H1 (cell line): ENCODE results near the gene IL36RN. TPM values are rescaled to one million over a fixed set of nuclear protein-coding genes. Genes with fewer than 3 reads are reported as not detected.

Experiments
- CTCF ChIA-PET: fragments of 300-600 bp; sonication (Branson Sonifier 250); formaldehyde crosslinking; loops from one replicate; lab custom pipeline; 2021; ENCODE audit not compliant: partially characterized antibody; lab: Charles Lee
- POLR2A ChIA-PET: fragments of 300-600 bp; sonication (Branson Sonifier 250); formaldehyde crosslinking; loops from one replicate; lab custom pipeline; 2021; ENCODE audit warnings: inconsistent platforms; ENCODE audit not compliant: partially characterized antibody; lab: Charles Lee
- DNase-seq, 2 experiments: peaks; one replicate each; pipeline versions ENCODE4 v3.0.0 to v3.0.0-alpha.2; 2010 to 2022; ENCODE audit warnings: low spot score in 2 of 2, low read depth in 1 of 2, mixed read lengths in 1 of 2
- FAIRE-seq: peaks from 2 replicates; lab custom pipeline; 2011; peaks lifted over from hg19 to GRCh38; lab: Jason Lieb, UNC
- H2AFZ ChIP-seq: 2 replicates; pipeline ENCODE4 v1.8.1; 2012; ENCODE audit warnings: low read length, inconsistent platforms
- H2AK5ac ChIP-seq: 2 replicates; pipeline ENCODE4 v1.6.1; 2013; ENCODE audit warnings: low read depth, low read length
- H2BK120ac ChIP-seq: replicated peaks from 2 replicates; pipeline ENCODE3; 2013; ENCODE audit warnings: low read depth, low read length, inconsistent platforms
- H2BK12ac ChIP-seq: 2 replicates; pipeline ENCODE4 v1.6.1; 2013; ENCODE audit warnings: low read depth, low read length
- H2BK15ac ChIP-seq: 2 replicates; pipeline ENCODE4 v1.6.1; 2013; ENCODE audit warnings: low read length
- H2BK20ac ChIP-seq: 2 replicates; pipeline ENCODE4 v1.6.1; 2013; ENCODE audit warnings: low read length
- H2BK5ac ChIP-seq: 2 replicates; pipeline ENCODE4 v1.6.1; 2013; ENCODE audit warnings: low read depth, low read length
- H3K14ac ChIP-seq: 2 replicates; pipeline ENCODE4 v1.6.1; 2013; ENCODE audit warnings: inconsistent platforms; ENCODE audit not compliant: insufficient read length
- H3K18ac ChIP-seq: 2 replicates; pipeline ENCODE4 v1.6.1; 2013; ENCODE audit warnings: low read length; ENCODE audit errors: extremely low read depth
- H3K23ac ChIP-seq: 2 replicates; pipeline ENCODE4 v1.6.1; 2013; ENCODE audit warnings: inconsistent platforms; ENCODE audit not compliant: insufficient read length
- H3K23me2 ChIP-seq: 2 replicates; pipeline ENCODE4 v1.6.1; 2013; ENCODE audit warnings: low read depth, low read length
- H3K27ac ChIP-seq: 2 replicates; pipeline ENCODE4 v1.6.1; 2011; ENCODE audit warnings: low read depth, low read length, inconsistent platforms
- H3K27me3 ChIP-seq, 4 experiments: replicated peaks in 1 of 4; 1 replicate in 1 of 4; 2 replicates in 3 of 4; pipeline versions ENCODE4 v1.6.1 to v1.8.1; 2011 to 2013; ENCODE audit warnings: low read length in 3 of 4, mild to moderate bottlenecking in 3 of 4, inconsistent platforms in 2 of 4, mixed read lengths in 2 of 4, moderate library complexity in 1 of 4; ENCODE audit not compliant: control insufficient read depth in 3 of 4, insufficient read depth in 3 of 4; ENCODE audit errors: extremely low read depth in 1 of 4
- H3K36me3 ChIP-seq, 4 experiments: 2 replicates each; pipeline versions ENCODE4 v1.6.1 to v1.8.1; 2011 to 2013; ENCODE audit warnings: mild to moderate bottlenecking in 4 of 4, low read length in 3 of 4, moderate library complexity in 2 of 4, control low read depth in 1 of 4, inconsistent platforms in 1 of 4; ENCODE audit not compliant: insufficient read depth in 4 of 4, control insufficient read depth in 2 of 4
- H3K4ac ChIP-seq: replicated peaks from 2 replicates; pipeline ENCODE3; 2013; ENCODE audit warnings: low read length, low read depth, mixed read lengths, inconsistent platforms; ENCODE audit not compliant: insufficient read length
- H3K4me1 ChIP-seq, 4 experiments: replicated peaks in 1 of 4; 1 replicate in 1 of 4; 2 replicates in 3 of 4; pipeline versions ENCODE4 v1.6.1 to v1.8.1; 2011 to 2013; ENCODE audit warnings: low read length in 3 of 4, inconsistent platforms in 2 of 4, mixed read lengths in 1 of 4; ENCODE audit not compliant: insufficient read depth in 4 of 4, control insufficient read depth in 3 of 4
- H3K4me2 ChIP-seq, 2 experiments: 2 replicates each; pipeline versions ENCODE4 v1.6.1 to v1.8.1; 2011 to 2013; ENCODE audit warnings: low read depth in 2 of 2, low read length in 2 of 2, control low read depth in 1 of 2, inconsistent platforms in 1 of 2, mild to moderate bottlenecking in 1 of 2; ENCODE audit not compliant: insufficient read depth in 1 of 2
- H3K4me3 ChIP-seq, 4 experiments: fragments of 200-600, 300-600 bp in 1 of 4; sonication (generic), shearing (Covaris generic), sonication (Bioruptor Twin) in 1 of 4; 2 replicates each; pipeline versions ENCODE4 v1.5.1 to v1.8.1; 2011 to 2016; ENCODE audit warnings: low read length in 4 of 4, low read depth in 3 of 4, control low read depth in 2 of 4, inconsistent platforms in 2 of 4, mild to moderate bottlenecking in 2 of 4, mixed read lengths in 1 of 4, moderate library complexity in 1 of 4; ENCODE audit not compliant: insufficient read depth in 2 of 4; ENCODE audit errors: extremely low read depth in 1 of 4
- H3K56ac ChIP-seq: replicated peaks from 2 replicates; pipeline ENCODE3; 2013; ENCODE audit warnings: low read depth, mild to moderate bottlenecking, mixed read lengths, low read length, inconsistent platforms; ENCODE audit not compliant: insufficient read length
- H3K79me1 ChIP-seq: 2 replicates; pipeline ENCODE4 v1.6.1; 2013; ENCODE audit warnings: low read depth, low read length, control low read depth
- H3K79me2 ChIP-seq, 2 experiments: 2 replicates each; pipeline versions ENCODE4 v1.6.1 to v1.8.1; 2012 to 2013; ENCODE audit warnings: low read length in 2 of 2, mild to moderate bottlenecking in 2 of 2, inconsistent platforms in 1 of 2; ENCODE audit not compliant: insufficient read depth in 2 of 2, control insufficient read depth in 1 of 2
- H3K9ac ChIP-seq, 4 experiments: replicated peaks in 1 of 4; 1 replicate in 1 of 4; 2 replicates in 3 of 4; pipeline versions ENCODE4 v1.6.1 to v1.8.1; 2011 to 2013; ENCODE audit warnings: low read depth in 3 of 4, low read length in 3 of 4, control low read depth in 2 of 4, mild to moderate bottlenecking in 2 of 4, moderate library complexity in 2 of 4, inconsistent platforms in 1 of 4; ENCODE audit errors: extremely low read depth in 1 of 4
- H3K9me3 ChIP-seq, 2 experiments: 2 replicates each; pipeline versions ENCODE4 v1.6.1 to v1.8.1; 2012 to 2013; ENCODE audit warnings: mild to moderate bottlenecking in 2 of 2, moderate library complexity in 2 of 2, control low read depth in 1 of 2, inconsistent platforms in 1 of 2, low read depth in 1 of 2, low read length in 1 of 2, mixed read lengths in 1 of 2; ENCODE audit not compliant: insufficient read depth in 2 of 2
- H4K20me1 ChIP-seq, 2 experiments: replicated peaks in 1 of 2; 2 replicates each; pipeline versions ENCODE3 to v1.8.1; 2011 to 2013; ENCODE audit warnings: inconsistent platforms in 2 of 2, low read length in 2 of 2, mild to moderate bottlenecking in 1 of 2; ENCODE audit not compliant: insufficient read depth in 2 of 2, control insufficient read depth in 1 of 2
- H4K5ac ChIP-seq: 2 replicates; pipeline ENCODE4 v1.6.1; 2013; ENCODE audit warnings: low read length, low read depth, mixed read lengths, inconsistent platforms; ENCODE audit not compliant: insufficient read length
- H4K8ac ChIP-seq: 2 replicates; pipeline ENCODE4 v1.8.0; 2013; ENCODE audit warnings: mild to moderate bottlenecking, moderate library complexity, low read length, inconsistent platforms; ENCODE audit not compliant: insufficient read depth; ENCODE audit errors: extremely low read depth
- H4K91ac ChIP-seq: replicated peaks from 2 replicates; pipeline ENCODE3; 2013; ENCODE audit warnings: low read length, mixed read lengths, inconsistent platforms; ENCODE audit not compliant: insufficient read length
- CHD2 ChIP-seq: IDR thresholded peaks from 2 replicates; pipeline ENCODE4 v1.6.1; 2012; ENCODE audit warnings: low read length, improper control_type of control experiment
- JUN ChIP-seq: IDR thresholded peaks from 2 replicates; pipeline ENCODE4 v1.6.1; 2011; ENCODE audit warnings: low read depth, mild to moderate bottlenecking, improper control_type of control experiment, low read length
- JUND ChIP-seq: IDR thresholded peaks from 2 replicates; pipeline ENCODE4 v1.6.1; 2011; ENCODE audit warnings: mild to moderate bottlenecking, improper control_type of control experiment, low read length
- RFX5 ChIP-seq: IDR thresholded peaks from 2 replicates; pipeline ENCODE4 v1.6.1; 2011; ENCODE audit warnings: low read depth, low read length, improper control_type of control experiment, borderline replicate concordance
- SIN3A ChIP-seq, 2 experiments: IDR thresholded peaks in 1 of 2; conservative IDR thresholded peaks in 1 of 2; 2 replicates each; pipeline ENCODE4 v1.6.1; 2011 to 2012; ENCODE audit warnings: low read length in 2 of 2, improper control_type of control experiment in 1 of 2, low read depth in 1 of 2, mild to moderate bottlenecking in 1 of 2
- SP1 ChIP-seq: IDR thresholded peaks from 2 replicates; pipeline ENCODE4 v1.6.1; 2011; ENCODE audit warnings: low read depth, low read length
- WGBS, 2 experiments: shearing (Covaris generic) in 1 of 2; methylation state at CpG; one replicate each; pipeline versions ENCODE4 v1.1.6 to v1.1.7; 2013 to 2015; ENCODE audit warnings: low lambda C conversion rate in 2 of 2, mixed read lengths in 2 of 2, inconsistent platforms in 1 of 2, low coverage in 1 of 2, missing lambda C conversion rate in 1 of 2; ENCODE audit not compliant: insufficient replicate concordance in 2 of 2, insufficient coverage in 1 of 2, insufficient read length in 1 of 2; ENCODE audit errors: extremely low coverage in 1 of 2, missing lambda C conversion rate in 1 of 2; 5-methylcytosine and 5-hydroxymethylcytosine counted together
- polyA plus RNA-seq, 7 experiments: library from polyadenylated mRNA; depleted of rRNA in 3 of 7; stranded (reverse) in 5 of 7; unstranded in 2 of 7; fragments of >200 nt in 5 of 7; fragments of 200-250 nt in 2 of 7; gene quantifications; 1 replicate in 5 of 7; 2 replicates in 1 of 7; 4 replicates in 1 of 7; pipeline versions ENCODE4 v1.2.1 to v1.2.3, GENCODE V29; 2011 to 2013; ENCODE audit warnings: missing spikeins in 2 of 7, mixed read lengths in 2 of 7
- total RNA-seq: library from RNA; stranded (reverse); fragmentation: NEBNext Ultra II Directional; extraction: Animal tissue kit (Norgen Biotek cat#: 25700); gene quantifications from 2 replicates; pipeline ENCODE4 v1.2.1, GENCODE V29; 2021

The IL36RN gene
- total and polyA plus RNA-seq, 2 of the 8 experiments (the other 6 are each of a cell fraction or from before 2014, with no cell fraction given) = not detected

GRCh38 chr2:113053666-113054065 lies 5.3 kb upstream of the IL36RN start:
- Histone ChIP-seq H4K91ac (no peak overlapping the region), H3K9ac (no peak overlapping the region), H2BK20ac (no peak overlapping the region), H2BK12ac (no peak overlapping the region), H3K4me3 (no peak overlapping the region), H2AK5ac (no peak overlapping the region), H4K20me1 (no peaks in the 10 kb centered on the region), H2AFZ (no peak overlapping the region), H2BK5ac (no peak overlapping the region), H2BK15ac (no peak overlapping the region), H3K79me1 (no peaks in the 10 kb centered on the region), H3K23me2 (no peaks in the 10 kb centered on the region; the same call in 1 of the 2 replicates), H2BK120ac (no peak overlapping the region), H3K4me2 (no peak overlapping the region), H3K9me3 (peaks cover 23 to 34% of the 10 kb centered on the region in 2 experiments), H3K23ac (no peak overlapping the region), H4K8ac (no peak overlapping the region), H3K18ac (no peak overlapping the region), H3K4me1 (no peaks in the 10 kb centered on the region), H3K79me2 (no peaks in the 10 kb centered on the region), H3K27me3 (no peaks in the 10 kb centered on the region), H3K27ac (no peak overlapping the region), H3K14ac (no peak overlapping the region), H4K5ac (no peak overlapping the region), H3K4ac (no peak overlapping the region), H3K36me3 (no peaks in the 10 kb centered on the region), H3K56ac (no peak overlapping the region)
- ChIA-PET CTCF (no interaction called here), POLR2A (no interaction called here)
- no peak for DNase-seq
- no peak for FAIRE-seq
- 84% methylated on average over 3 of the region's 3 CpGs; no CpG with 5 or more reads in 1 of the 2 experiments for WGBS, 2 experiments
- TF ChIP-seq SIN3A (conservative IDR thresholded peaks at IDR 0.05 in 1 of 2, IDR thresholded peaks at IDR 0.05 in 1 of 2; ENCODE audit: low read depth in 1 of 2, low read length in 2 of 2) (no peak), JUN (no peak), JUND (no peak), SP1 (no peak), RFX5 (no peak), CHD2 (no peak)
